Panc1 (cell line): ENCODE data around the gene CAMK1G. TPM values are rescaled to one million over a fixed set of nuclear protein-coding genes. Genes with fewer than 3 reads are reported as not detected.

ENCODE experiments used
- ATAC-seq: fragments of 200-7000 bp; cut with Tn5 transposase; 2 replicates; pipeline ENCODE4 v1.9.1; 2020; ENCODE audit warnings: mild to moderate bottlenecking, moderate library complexity
- BruUV-seq: library from RNA; stranded (reverse); fragments of 400-500 nt; replicated peaks from 2 replicates; lab custom pipeline; 2021; lab: Mats Ljungman, UMichigan
- CTCF ChIA-PET: fragments of 300-600 bp; sonication (Branson Sonifier 250); formaldehyde crosslinking; loops from one replicate; lab custom pipeline; 2022; ENCODE audit warnings: antibody characterized with exemption; lab: Charles Lee
- POLR2A ChIA-PET: fragments of 300-600 bp; sonication (Branson Sonifier 250); formaldehyde crosslinking; loops from one replicate; lab custom pipeline; 2022; ENCODE audit warnings: antibody characterized with exemption; lab: Charles Lee
- DNase-seq: peaks from one replicate; pipeline ENCODE4 v3.0.0-alpha.2; 2010; ENCODE audit warnings: low read depth, low spot score
- H3K27ac ChIP-seq: 2 replicates; pipeline ENCODE4 v1.5.1; 2011; ENCODE audit warnings: mild to moderate bottlenecking, low read length, inconsistent platforms
- H3K27me3 ChIP-seq: fragments of 200-500 bp; sonication (Bioruptor generic); 2 replicates; pipeline ENCODE4 v1.6.0; 2014; ENCODE audit warnings: low read length, inconsistent platforms; ENCODE audit not compliant: control insufficient read depth, insufficient read depth
- H3K36me3 ChIP-seq: fragments of 200-500 bp; sonication (Bioruptor generic); 2 replicates; pipeline ENCODE4 v1.5.1; 2014; ENCODE audit warnings: inconsistent platforms, mild to moderate bottlenecking, low read length, moderate library complexity; ENCODE audit not compliant: control insufficient read depth, insufficient read depth
- H3K4me1 ChIP-seq: 2 replicates; pipeline ENCODE4 v1.5.1; 2011; ENCODE audit warnings: inconsistent platforms, mild to moderate bottlenecking, low read length, moderate library complexity; ENCODE audit not compliant: control insufficient read depth, insufficient read depth
- H3K4me3 ChIP-seq, 2 experiments: 2 replicates each; pipeline ENCODE4 v1.5.1; 2011 to 2012; ENCODE audit warnings: low read depth in 2 of 2, low read length in 2 of 2, mild to moderate bottlenecking in 2 of 2, inconsistent platforms in 1 of 2, moderate library complexity in 1 of 2
- H3K9me3 ChIP-seq: fragments of 200-500 bp; sonication (Bioruptor generic); 2 replicates; pipeline ENCODE4 v1.5.1; 2014; ENCODE audit warnings: low read depth, mild to moderate bottlenecking, inconsistent platforms, low read length, moderate library complexity; ENCODE audit not compliant: control insufficient read depth, insufficient read depth
- CTCF ChIP-seq: fragments of 450-650 bp; IDR thresholded peaks from 2 replicates; pipeline ENCODE4 v1.5.1; 2017; ENCODE audit warnings: mild to moderate bottlenecking
- POLR2AphosphoS5 ChIP-seq: IDR thresholded peaks from 2 replicates; pipeline ENCODE4 v1.6.1; 2012; ENCODE audit warnings: mild to moderate bottlenecking, low read depth, low read length, moderate library complexity
- REST ChIP-seq, 2 experiments: IDR thresholded peaks; 2 replicates each; pipeline ENCODE4 v1.6.1; 2011 to 2012; ENCODE audit warnings: low read depth in 2 of 2, control low read depth in 1 of 2, low read length in 1 of 2, mild to moderate bottlenecking in 1 of 2, moderate library complexity in 1 of 2; ENCODE audit not compliant: insufficient read depth in 1 of 2
- SIN3A ChIP-seq: IDR thresholded peaks from 2 replicates; pipeline ENCODE4 v1.6.1; 2012; ENCODE audit warnings: low read depth, mild to moderate bottlenecking, low read length, moderate library complexity, borderline replicate concordance; ENCODE audit not compliant: insufficient read depth
- TCF7L2 ChIP-seq: IDR thresholded peaks from 2 replicates; pipeline ENCODE4 v1.6.1; 2011; ENCODE audit warnings: mild to moderate bottlenecking, low read depth, low read length, inconsistent platforms
- in situ Hi-C: cut with HindIII; loops from 2 replicates; pipeline ENCODE4 v1.10.0; 2016; ENCODE audit warnings: low sequenced_read_pairs, low pct_unique_long_range_greater_than_20kb
- intact Hi-C: fragments of 100-400 bp; cut with micrococcal nuclease; formaldehyde crosslinking; loops from one replicate; pipeline ENCODE4 v1.10.0; 2022; ENCODE audit not compliant: unreplicated experiment
- total RNA-seq: library from RNA; stranded (reverse); gene quantifications from one replicate; pipeline ENCODE4 v1.2.1, GENCODE V29; 2021; ENCODE audit not compliant: unreplicated experiment

Gene CAMK1G
- total RNA-seq, 1 experiment from 2014 or later = not detected

- no peaks in the 10 kb centered on the region for H3K9me3 ChIP-seq
- TF ChIP-seq TCF7L2 (no peak), REST (IDR thresholded peaks at IDR 0.05; ENCODE audit: insufficient read depth in 1 of 2, low read depth in 2 of 2, low read length in 1 of 2) (no peak), CTCF (no peak), POLR2AphosphoS5 (no peak), SIN3A (no peak)
- H3K4me3 ChIP-seq = no peak overlapping the region
- no peaks in the 10 kb centered on the region for H3K4me1 ChIP-seq
- no TSS peak for BruUV-seq
- CTCF ChIA-PET = no interaction called here
- POLR2A ChIA-PET = no interaction called here
- no peak for DNase-seq
- in situ Hi-C loops = no loop called here
- H3K27ac ChIP-seq = no peak overlapping the region
- no peak for ATAC-seq
- no peaks in the 10 kb centered on the region for H3K27me3 ChIP-seq
- no peaks in the 10 kb centered on the region for H3K36me3 ChIP-seq
- intact Hi-C loops = no loop called here
These were observed 37.0 kb upstream of the CAMK1G start for GRCh38 chr1:209546390-209547085.

GRCh38 chr1:209547626-209548025 lies 35.9 kb upstream of the CAMK1G start:
- CTCF ChIA-PET = no interaction called here
- in situ Hi-C loops = no loop called here

More at GRCh38 chr1:209547626-209548025, 35.9 kb upstream of the CAMK1G start:
- TF ChIP-seq TCF7L2 = no peak
- TF ChIP-seq CTCF = no peak
- TF ChIP-seq SIN3A = no peak
- TF ChIP-seq REST (IDR thresholded peaks at IDR 0.05; ENCODE audit: insufficient read depth in 1 of 2, low read depth in 2 of 2, low read length in 1 of 2) = no peak
- TF ChIP-seq POLR2AphosphoS5 = no peak
- no peaks in the 10 kb centered on the region for H3K36me3 ChIP-seq
- H3K4me3 ChIP-seq = no peak overlapping the region
- H3K27me3 ChIP-seq = no peaks in the 10 kb centered on the region
- no peak for ATAC-seq
- no peaks in the 10 kb centered on the region for H3K9me3 ChIP-seq
- no peak for DNase-seq
- BruUV-seq = no TSS peak
- H3K4me1 ChIP-seq = no peaks in the 10 kb centered on the region
- intact Hi-C loops = no loop called here
- H3K27ac ChIP-seq = no peak overlapping the region
- POLR2A ChIA-PET = no interaction called here
